Gastroesophageal sphincter (tissue), 4 donors: Measurements from ENCODE around the gene ZNF808. TPM values are rescaled to one million over a fixed set of nuclear protein-coding genes. Genes with fewer than 3 reads are reported as not detected.
"Not testable (repeated sequence)": the region's sequence is repeated elsewhere in the genome, so short reads cannot be mapped to it uniquely, and the experiment has no call there.

Source experiments
- ATAC-seq: fragments of 150-250 bp; one replicate; pipeline ENCODE4 v1.9.1; 2016; ENCODE audit warnings: mild to moderate bottlenecking, moderate library complexity
- H3K27ac ChIP-seq, 4 donors: fragments of 200-600 bp; sonication (generic) in 3 of 4; 1 replicate in 3 of 4; 2 replicates in 1 of 4; pipeline ENCODE4 v1.5.1; 2016 to 2019
- H3K27me3 ChIP-seq: fragments of 200-600 bp; sonication (generic); one replicate; pipeline ENCODE4 v1.5.1; 2019
- H3K36me3 ChIP-seq, 2 donors: fragments of 200-600 bp; sonication (generic); one replicate each; pipeline ENCODE4 v1.5.1; 2019; ENCODE audit warnings: control low read depth in 1 of 2
- H3K4me1 ChIP-seq, 3 donors: fragments of 200-600 bp; sonication (generic); 1 replicate in 2 of 3; 2 replicates in 1 of 3; pipeline ENCODE4 v1.5.1; 2016 to 2019; ENCODE audit warnings: control low read depth in 2 of 3
- H3K4me3 ChIP-seq, 2 donors: fragments of 200-600 bp; sonication (generic); one replicate each; pipeline ENCODE4 v1.5.1; 2019; ENCODE audit warnings: mild to moderate bottlenecking in 1 of 2, moderate library complexity in 1 of 2
- H3K9me3 ChIP-seq, 3 donors: fragments of 200-600 bp; sonication (generic); one replicate each; pipeline ENCODE4 v1.5.1; 2017 to 2019; ENCODE audit warnings: control low read depth in 2 of 3
- EP300 ChIP-seq: sonication (generic); formaldehyde crosslinking; IDR thresholded peaks from one replicate; pipeline ENCODE4 v1.6.1; 2017; ENCODE audit warnings: antibody characterized with exemption, mild to moderate bottlenecking
- POLR2A ChIP-seq, 2 donors: fragments of 450-650 bp; IDR thresholded peaks; one replicate each; pipeline ENCODE4 v1.6.1; 2017; ENCODE audit warnings: antibody characterized with exemption in 2 of 2, mild to moderate bottlenecking in 2 of 2, moderate library complexity in 1 of 2
- POLR2AphosphoS5 ChIP-seq: sonication (generic); formaldehyde crosslinking; IDR thresholded peaks from one replicate; pipeline ENCODE4 v1.6.1; 2017; ENCODE audit warnings: antibody characterized with exemption
- WGBS, 2 donors: methylation state at CpG; one replicate each; pipeline ENCODE4 v1.1.5; 2018; ENCODE audit warnings: low coverage in 1 of 2; 5-methylcytosine and 5-hydroxymethylcytosine counted together
- total RNA-seq, 4 donors: library from RNA; depleted of rRNA; stranded (reverse); fragments of >200 nt; gene quantifications; one replicate each; pipeline ENCODE4 v1.1.0, GENCODE V29; 2016
- TF ChIP-seq, protein P1 (sequence below), 4 experiments: fragments of 200-600 bp in 2 of 4; fragments of 450-650 bp in 2 of 4; sonication (generic) in 1 of 4; IDR thresholded peaks; one replicate each; pipeline ENCODE4 v1.5.1; 2017 to 2019; ENCODE audit warnings: antibody characterized with exemption in 4 of 4, mild to moderate bottlenecking in 2 of 4, moderate library complexity in 2 of 4

Gene ZNF808
- total RNA-seq, 4 donors from 2014 or later = 13.1 to 33.2 (median 22.2) TPM

GRCh38 chr19:52592301-52592700 lies 64.8 kb downstream of the ZNF808 start:
- WGBS, 2 donors = 67 to 73% methylated on average over 3 of the region's 3 CpGs
- Histone ChIP-seq H3K27ac (no peak overlapping the region), H3K4me1 (no peaks in the 10 kb centered on the region), H3K36me3 (peaks cover 0 to 57% of the 10 kb centered on the region in 2 donors), H3K9me3 (no peaks in the 10 kb centered on the region), H3K27me3 (no peaks in the 10 kb centered on the region), H3K4me3 (no peak overlapping the region)
- no peak for ATAC-seq
- no peak for TF ChIP-seq POLR2AphosphoS5
- no peak for TF ChIP-seq POLR2A (IDR thresholded peaks at IDR 0.05)
- TF ChIP-seq, protein P1, sequence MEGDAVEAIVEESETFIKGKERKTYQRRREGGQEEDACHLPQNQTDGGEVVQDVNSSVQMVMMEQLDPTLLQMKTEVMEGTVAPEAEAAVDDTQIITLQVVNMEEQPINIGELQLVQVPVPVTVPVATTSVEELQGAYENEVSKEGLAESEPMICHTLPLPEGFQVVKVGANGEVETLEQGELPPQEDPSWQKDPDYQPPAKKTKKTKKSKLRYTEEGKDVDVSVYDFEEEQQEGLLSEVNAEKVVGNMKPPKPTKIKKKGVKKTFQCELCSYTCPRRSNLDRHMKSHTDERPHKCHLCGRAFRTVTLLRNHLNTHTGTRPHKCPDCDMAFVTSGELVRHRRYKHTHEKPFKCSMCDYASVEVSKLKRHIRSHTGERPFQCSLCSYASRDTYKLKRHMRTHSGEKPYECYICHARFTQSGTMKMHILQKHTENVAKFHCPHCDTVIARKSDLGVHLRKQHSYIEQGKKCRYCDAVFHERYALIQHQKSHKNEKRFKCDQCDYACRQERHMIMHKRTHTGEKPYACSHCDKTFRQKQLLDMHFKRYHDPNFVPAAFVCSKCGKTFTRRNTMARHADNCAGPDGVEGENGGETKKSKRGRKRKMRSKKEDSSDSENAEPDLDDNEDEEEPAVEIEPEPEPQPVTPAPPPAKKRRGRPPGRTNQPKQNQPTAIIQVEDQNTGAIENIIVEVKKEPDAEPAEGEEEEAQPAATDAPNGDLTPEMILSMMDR (IDR thresholded peaks at IDR 0.05) = no peak
- TF ChIP-seq EP300 = no peak

GRCh38 chr19:52593441-52593840 lies 66.0 kb downstream of the ZNF808 start:
- not testable (repeated sequence) for H3K9me3 ChIP-seq, H3K27ac ChIP-seq, H3K27me3 ChIP-seq, ATAC-seq, H3K4me1 ChIP-seq, H3K4me3 ChIP-seq
- no CpG with 5 or more reads among the region's 25 CpGs for WGBS, 2 donors
- peaks cover 0 to 55% of the 10 kb centered on the region in 2 donors for H3K36me3 ChIP-seq

DNA sequence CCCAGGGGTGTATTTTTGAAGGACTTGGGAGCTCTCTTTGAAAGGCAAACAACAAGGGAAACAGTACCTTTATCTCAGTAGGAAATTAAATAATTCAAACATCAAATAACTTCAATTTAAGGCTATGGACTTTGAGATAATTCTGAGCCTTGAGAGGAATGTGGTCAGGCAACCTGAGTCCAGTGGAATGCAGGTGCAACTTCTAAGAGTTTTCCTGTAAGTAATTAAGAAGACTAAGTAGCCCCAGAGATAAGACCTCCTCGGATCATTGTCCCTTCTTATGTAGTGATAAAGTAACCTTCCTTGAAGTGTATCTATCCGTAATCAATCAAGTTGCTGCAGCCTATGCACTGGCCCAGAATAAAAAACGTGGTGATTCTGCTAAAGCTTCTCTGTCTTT lies 71.8 kb downstream of the ZNF808 start:
- TF ChIP-seq, protein P1 (IDR thresholded peaks at IDR 0.05) = no peak
- TF ChIP-seq POLR2A (IDR thresholded peaks at IDR 0.05) (no peak), EP300 (no peak), POLR2AphosphoS5 (no peak)
- no peak for ATAC-seq
- Histone ChIP-seq H3K27ac (no peak overlapping the region), H3K9me3 (no peaks in the 10 kb centered on the region), H3K4me1 (peaks cover 0 to 24% (median 0%) of the 10 kb centered on the region in 3 donors), H3K36me3 (peaks cover 0 to 29% of the 10 kb centered on the region in 2 donors), H3K4me3 (no peak overlapping the region), H3K27me3 (no peaks in the 10 kb centered on the region)
- 64 to 76% methylated on average over 3 of the region's 3 CpGs for WGBS, 2 donors

DNA sequence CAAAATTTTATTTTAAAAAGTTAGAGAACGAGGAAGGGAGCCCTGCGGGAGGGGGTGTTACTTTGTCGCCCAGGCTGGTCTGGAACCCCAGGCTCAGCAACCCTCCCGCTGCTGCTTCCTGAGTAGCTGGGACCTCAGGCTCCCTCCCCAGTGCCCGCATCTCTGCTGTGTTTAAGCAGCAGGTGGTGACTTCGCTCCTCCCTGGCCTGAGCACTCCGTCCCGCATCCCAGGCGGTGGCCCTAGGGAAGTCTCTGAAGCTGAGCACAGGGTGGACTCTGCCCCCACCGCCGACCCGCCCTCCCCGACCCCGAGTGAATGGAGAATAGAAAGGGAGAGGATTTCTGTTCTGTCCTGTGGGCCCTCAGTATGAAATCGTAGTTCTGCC lies 73.2 kb downstream of the ZNF808 start:
- peaks cover 0 to 24% (median 0%) of the 10 kb centered on the region in 3 donors for H3K4me1 ChIP-seq
- peak overlapping the region; percentile 11 to 84 (median 82) for H3K27ac ChIP-seq
- peak overlapping the region; percentile 49 to 66 for H3K4me3 ChIP-seq
- no peaks in the 10 kb centered on the region for H3K9me3 ChIP-seq
- H3K27me3 ChIP-seq = no peaks in the 10 kb centered on the region
- ATAC-seq = peak; percentile 21
- TF ChIP-seq, protein P1 (IDR thresholded peaks at IDR 0.05) = no peak
- TF ChIP-seq EP300 (no peak), POLR2A (IDR thresholded peaks at IDR 0.05) (no peak), POLR2AphosphoS5 (no peak)
- H3K36me3 ChIP-seq = peaks cover 0 to 16% of the 10 kb centered on the region in 2 donors
- WGBS, 2 donors = 0% methylated on average over 3 to 5 of the region's 15 CpGs

DNA sequence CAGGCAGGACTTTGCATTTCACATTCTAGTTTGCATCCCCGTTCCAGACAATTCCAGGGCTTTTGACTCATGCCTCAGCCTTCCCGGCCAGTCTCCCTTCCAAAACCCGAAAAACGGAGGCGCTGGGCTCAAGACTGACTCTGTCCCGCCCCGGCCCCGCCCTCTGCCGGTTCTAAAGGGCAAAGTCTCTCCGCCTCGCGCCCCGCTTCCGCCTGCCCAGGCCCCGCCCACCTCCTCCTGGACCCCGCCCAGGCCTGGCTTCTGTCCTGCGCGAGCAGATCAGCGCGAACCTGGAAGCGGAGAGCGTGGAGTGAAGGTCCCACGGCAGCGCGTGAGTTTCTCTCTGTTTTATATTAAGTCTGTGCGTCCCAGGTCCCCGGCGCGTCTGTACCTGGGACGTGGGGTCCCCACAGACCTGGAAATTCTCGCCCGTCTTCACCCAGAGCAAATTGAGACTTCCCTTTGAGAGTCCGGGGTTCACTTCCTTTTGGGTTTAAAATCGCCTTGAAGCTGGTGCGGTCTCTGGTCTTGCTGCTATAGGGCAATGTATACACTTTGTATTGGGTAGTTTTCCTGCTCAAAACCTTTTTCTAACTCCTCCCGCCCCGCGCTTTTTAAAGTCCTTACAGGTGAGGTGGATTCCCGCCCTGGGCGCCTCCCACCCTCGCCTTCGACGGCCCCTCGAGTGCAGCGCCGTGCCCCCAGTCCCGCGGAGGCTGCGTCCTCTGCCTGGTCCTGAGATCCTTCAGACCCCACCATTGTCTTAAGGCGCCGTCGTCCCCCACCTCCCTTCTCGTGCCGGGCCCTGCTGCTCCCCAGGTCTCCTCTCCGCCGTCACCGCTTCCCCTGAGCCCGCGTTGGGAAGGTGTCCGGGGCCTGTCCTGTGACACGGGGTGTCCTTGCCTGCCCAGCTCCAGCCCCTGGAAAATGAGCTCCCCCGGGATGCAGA lies 73.8 kb downstream of the ZNF808 start:
- no peaks in the 10 kb centered on the region for H3K9me3 ChIP-seq
- TF ChIP-seq, protein P1 (IDR thresholded peaks at IDR 0.05) = peak in 3 of 4 experiments; percentile 23 to 56 (median 40)
- TF ChIP-seq EP300 = no peak
- no peak for TF ChIP-seq POLR2A (IDR thresholded peaks at IDR 0.05)
- TF ChIP-seq POLR2AphosphoS5 = peak; percentile 81

More for the DNA sequence above, 73.8 kb downstream of the ZNF808 start:
- Histone ChIP-seq H3K4me3 (peak overlapping the region; percentile 49 to 66), H3K4me1 (peaks cover 0 to 24% (median 0%) of the 10 kb centered on the region in 3 donors), H3K27me3 (no peaks in the 10 kb centered on the region), H3K27ac (peak overlapping the region in 3 of 4 donors; percentile 81 to 84 (median 83)), H3K36me3 (peaks cover 0 to 9% of the 10 kb centered on the region in 2 donors)
- ATAC-seq = peak; percentile 98
- 0 to 1% methylated on average over 13 to 27 of the region's 62 CpGs for WGBS, 2 donors
